ENCODE results near the gene MAP3K20. TPM values are rescaled to one million over a fixed set of nuclear protein-coding genes. Genes with fewer than 3 reads are reported as not detected.

MAP3K20 gene
- total and polyA plus RNA-seq, 10 donors: 3.2 to 24.1 (median 14.6) TPM

DNA sequence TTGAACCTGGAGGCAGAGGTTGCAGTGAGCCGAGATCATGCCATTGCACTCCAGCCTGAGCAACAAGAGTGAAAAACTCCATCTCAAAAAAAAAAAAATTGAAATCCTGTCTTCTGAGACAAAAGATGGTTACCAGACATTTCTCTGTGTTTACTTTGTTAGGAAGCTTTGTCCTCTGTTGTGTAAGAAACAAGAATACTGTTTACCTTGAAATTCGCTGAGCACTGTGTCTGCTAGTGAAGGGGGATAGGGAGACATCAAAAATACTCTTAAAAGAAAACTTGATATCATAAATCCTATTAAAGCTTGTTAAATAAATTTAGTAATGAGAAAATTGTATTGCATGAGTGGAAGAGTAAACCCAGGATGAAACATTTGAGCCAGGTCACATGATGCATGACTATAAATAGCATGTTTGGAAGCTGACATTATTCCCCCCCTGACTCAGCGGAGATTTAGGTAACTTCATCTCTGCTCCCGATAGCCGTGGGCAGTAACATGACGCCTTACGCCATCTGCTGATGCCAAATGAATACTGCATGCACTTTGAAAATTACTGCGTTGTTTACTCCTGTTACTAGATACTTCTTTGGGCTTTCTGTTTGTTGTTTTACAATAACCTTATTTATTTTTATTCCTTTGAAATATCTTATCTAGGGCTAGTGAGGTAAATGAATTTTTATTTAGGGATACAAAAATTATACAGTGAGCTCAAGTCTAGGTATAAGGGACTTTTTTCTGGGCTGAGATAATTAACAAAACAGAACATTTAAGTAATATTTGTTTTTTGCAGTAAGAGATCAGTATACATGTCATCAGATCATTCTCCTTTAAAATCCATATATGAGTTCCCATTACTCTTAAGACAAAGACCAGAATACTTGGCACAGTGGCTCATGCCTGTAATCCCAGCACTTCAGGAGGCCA is 134.9 kb downstream of the MAP3K20 start:
- Histone ChIP-seq H3K9me3 (no peaks in the 10 kb centered on the region), H3K27me3 (replicated peaks in 1 of 7) (no peaks in the 10 kb centered on the region), H3K27ac (no peak overlapping the region), H3K4me1 (peaks cover 0 to 9% (median 5%) of the 10 kb centered on the region in 6 donors), H3K4me3 (no peak overlapping the region), H3K36me3 (peaks cover 0 to 16% (median 0%) of the 10 kb centered on the region in 6 donors)
- intact Hi-C loops (cut with DNase I; ENCODE audit: low total_unique reads): loop anchor here (2.0 kb wide), 1 partner anchor 182 kb away; no protein-coding TSS in a partner anchor
- TF ChIP-seq, protein P1, sequence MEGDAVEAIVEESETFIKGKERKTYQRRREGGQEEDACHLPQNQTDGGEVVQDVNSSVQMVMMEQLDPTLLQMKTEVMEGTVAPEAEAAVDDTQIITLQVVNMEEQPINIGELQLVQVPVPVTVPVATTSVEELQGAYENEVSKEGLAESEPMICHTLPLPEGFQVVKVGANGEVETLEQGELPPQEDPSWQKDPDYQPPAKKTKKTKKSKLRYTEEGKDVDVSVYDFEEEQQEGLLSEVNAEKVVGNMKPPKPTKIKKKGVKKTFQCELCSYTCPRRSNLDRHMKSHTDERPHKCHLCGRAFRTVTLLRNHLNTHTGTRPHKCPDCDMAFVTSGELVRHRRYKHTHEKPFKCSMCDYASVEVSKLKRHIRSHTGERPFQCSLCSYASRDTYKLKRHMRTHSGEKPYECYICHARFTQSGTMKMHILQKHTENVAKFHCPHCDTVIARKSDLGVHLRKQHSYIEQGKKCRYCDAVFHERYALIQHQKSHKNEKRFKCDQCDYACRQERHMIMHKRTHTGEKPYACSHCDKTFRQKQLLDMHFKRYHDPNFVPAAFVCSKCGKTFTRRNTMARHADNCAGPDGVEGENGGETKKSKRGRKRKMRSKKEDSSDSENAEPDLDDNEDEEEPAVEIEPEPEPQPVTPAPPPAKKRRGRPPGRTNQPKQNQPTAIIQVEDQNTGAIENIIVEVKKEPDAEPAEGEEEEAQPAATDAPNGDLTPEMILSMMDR (IDR thresholded peaks at IDR 0.05 in 8 of 11, conservative IDR thresholded peaks at IDR 0.05 in 3 of 11): peak; percentile 63 to 87 (median 82)
- TF ChIP-seq POLR2AphosphoS5 (IDR thresholded peaks at IDR 0.05) (peak in 1 of 3 donors; percentile 36), POLR2A (IDR thresholded peaks at IDR 0.05) (no peak)
- 24 to 29% (median 27%) methylated on average over 8 of the region's 8 CpGs for WGBS, 5 donors
- no peak for DNase-seq

DNA sequence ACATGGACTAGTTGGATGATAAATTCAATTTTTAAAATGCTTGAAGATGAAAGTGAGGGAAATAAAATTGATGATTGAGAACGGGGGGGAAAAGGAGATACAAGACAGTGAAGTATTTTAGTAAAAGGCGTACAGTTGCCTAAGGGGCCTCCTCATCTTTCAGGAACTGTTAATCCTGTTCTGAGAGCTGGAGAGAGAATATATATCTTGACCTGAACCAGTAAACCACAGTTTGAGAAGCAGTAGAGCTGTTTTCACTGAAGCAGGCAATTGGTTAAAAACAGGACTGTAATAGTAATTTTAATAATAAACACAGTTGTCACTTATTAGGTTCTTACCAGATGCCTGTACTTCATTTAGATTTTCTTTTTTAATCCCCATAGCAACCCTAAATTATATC is 137.5 kb downstream of the MAP3K20 start:
- peaks cover 0 to 12% (median 5%) of the 10 kb centered on the region in 6 donors for H3K4me1 ChIP-seq
- no peaks in the 10 kb centered on the region for H3K9me3 ChIP-seq
- H3K36me3 ChIP-seq: peaks cover 0 to 16% (median 0%) of the 10 kb centered on the region in 6 donors
- H3K27me3 ChIP-seq (replicated peaks in 1 of 7): no peaks in the 10 kb centered on the region
- 87 to 94% (median 89%) methylated on average over 2 of the region's 2 CpGs for WGBS, 5 donors
- intact Hi-C loops (cut with DNase I; ENCODE audit: low total_unique reads): no loop called here
- no peak for DNase-seq
- no peak overlapping the region for H3K27ac ChIP-seq
- H3K4me3 ChIP-seq: no peak overlapping the region
- TF ChIP-seq POLR2A (IDR thresholded peaks at IDR 0.05): no peak
- no peak for TF ChIP-seq POLR2AphosphoS5 (IDR thresholded peaks at IDR 0.05)
- TF ChIP-seq, protein P1 (IDR thresholded peaks at IDR 0.05 in 8 of 11, conservative IDR thresholded peaks at IDR 0.05 in 3 of 11): no peak

DNA sequence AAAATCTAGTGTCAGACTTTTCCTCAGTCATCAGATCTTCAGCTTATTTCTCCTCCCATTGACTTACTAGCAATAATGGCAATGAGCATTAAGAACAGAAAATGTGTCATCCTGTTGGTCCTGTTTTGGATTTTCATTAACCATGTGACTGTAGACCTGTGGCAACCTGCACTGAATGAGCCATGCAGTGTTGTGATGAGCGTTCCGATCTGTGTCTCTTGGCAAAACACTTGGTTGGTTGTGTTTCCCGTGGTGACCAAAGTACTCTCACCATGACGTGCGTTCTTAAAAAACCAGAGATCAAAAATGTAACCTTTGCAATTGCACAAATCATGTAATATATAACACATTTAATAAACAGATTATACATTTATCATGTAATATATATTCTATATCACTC is 138.6 kb downstream of the MAP3K20 start:
- no peak overlapping the region for H3K4me3 ChIP-seq
- peaks cover 0 to 22% (median 8%) of the 10 kb centered on the region in 6 donors for H3K4me1 ChIP-seq
- intact Hi-C loops (cut with DNase I; ENCODE audit: low total_unique reads): no loop called here

DNA sequence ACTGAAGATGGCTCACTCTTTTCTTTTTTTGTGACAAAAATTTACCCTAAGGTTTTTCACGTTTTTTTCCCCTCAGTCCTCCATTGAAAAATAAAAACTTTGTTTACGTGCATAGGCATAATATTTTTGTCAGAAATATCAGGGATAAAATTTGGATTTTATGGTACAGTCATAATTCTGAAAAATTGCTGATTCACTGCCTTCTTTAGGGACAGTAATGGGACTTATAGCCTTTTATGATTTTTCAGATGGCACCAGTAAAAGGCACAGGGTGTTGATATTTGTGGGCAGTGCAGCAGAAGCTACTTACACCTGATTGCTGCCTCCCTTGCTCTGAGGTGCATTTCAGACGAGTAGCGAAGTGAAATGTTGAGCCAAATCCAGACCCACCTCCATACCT is 139.7 kb downstream of the MAP3K20 start:
- Histone ChIP-seq H3K36me3 (peaks cover 0 to 11% (median 0%) of the 10 kb centered on the region in 6 donors), H3K27me3 (replicated peaks in 1 of 7) (no peaks in the 10 kb centered on the region), H3K4me3 (no peak overlapping the region), H3K4me1 (peaks cover 0 to 23% (median 6%) of the 10 kb centered on the region in 6 donors), H3K9me3 (no peaks in the 10 kb centered on the region), H3K27ac (no peak overlapping the region)
- TF ChIP-seq, protein P1 (IDR thresholded peaks at IDR 0.05 in 8 of 11, conservative IDR thresholded peaks at IDR 0.05 in 3 of 11): no peak
- TF ChIP-seq POLR2AphosphoS5 (IDR thresholded peaks at IDR 0.05) (no peak), POLR2A (IDR thresholded peaks at IDR 0.05) (no peak)
- WGBS, 5 donors: 89 to 98% (median 96%) methylated on average over 4 of the region's 4 CpGs
- intact Hi-C loops (cut with DNase I; ENCODE audit: low total_unique reads): no loop called here
- no peak for DNase-seq

More for the DNA sequence above, 138.6 kb downstream of the MAP3K20 start:
- WGBS, 5 donors: 90 to 97% (median 96%) methylated on average over 5 of the region's 5 CpGs
- Histone ChIP-seq H3K9me3 (no peaks in the 10 kb centered on the region), H3K27me3 (replicated peaks in 1 of 7) (no peaks in the 10 kb centered on the region), H3K27ac (no peak overlapping the region), H3K36me3 (peaks cover 0 to 16% (median 0%) of the 10 kb centered on the region in 6 donors)
- no peak for DNase-seq
- no peak for TF ChIP-seq POLR2A (IDR thresholded peaks at IDR 0.05)
